GM19238 (cell line): ENCODE measurements around the gene PITPNC1.

Experiments used
- DNase-seq: peaks from one replicate; pipeline ENCODE4 v3.0.0; 2011; ENCODE audit warnings: low spot score; ENCODE audit not compliant: insufficient read length

PITPNC1 gene

DNA sequence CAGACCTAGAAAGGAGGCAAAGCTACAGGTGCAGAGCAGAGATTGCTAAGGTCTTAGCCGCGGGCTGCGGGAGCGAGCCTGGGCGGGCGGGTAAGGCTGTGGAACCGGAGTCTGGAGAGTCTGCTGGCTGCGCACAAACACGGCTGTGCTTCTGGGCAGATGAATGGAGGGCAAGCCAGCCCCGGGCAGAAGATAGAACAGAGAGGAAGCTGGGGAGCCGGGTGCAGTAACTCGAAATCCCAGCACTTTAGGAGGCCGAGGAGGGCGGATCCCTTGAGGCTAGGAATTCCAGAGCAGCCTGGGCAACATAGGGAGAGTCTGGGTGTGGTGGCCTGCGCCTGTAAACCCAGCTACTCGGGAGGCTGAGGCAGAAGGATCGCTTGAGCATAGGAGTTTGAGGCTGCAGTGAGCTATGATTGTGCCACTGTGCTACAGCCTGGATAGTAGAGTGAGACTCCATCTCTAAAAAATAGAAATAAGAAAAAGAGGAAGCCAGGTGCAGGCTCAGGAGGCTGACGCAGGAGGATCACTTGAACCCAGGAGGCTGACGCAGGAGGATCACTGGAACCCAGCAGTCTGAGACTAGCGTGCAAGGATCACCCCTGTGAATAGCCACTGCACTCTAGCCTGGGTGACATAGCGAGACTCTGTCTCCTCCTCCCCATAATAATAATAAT, 56.3 kb downstream of the PITPNC1 start:
- no peak for DNase-seq

- DNase-seq, result no peak
These were observed 57.0 kb downstream of the PITPNC1 start for GRCh38 chr17:67434061-67434525.

DNA sequence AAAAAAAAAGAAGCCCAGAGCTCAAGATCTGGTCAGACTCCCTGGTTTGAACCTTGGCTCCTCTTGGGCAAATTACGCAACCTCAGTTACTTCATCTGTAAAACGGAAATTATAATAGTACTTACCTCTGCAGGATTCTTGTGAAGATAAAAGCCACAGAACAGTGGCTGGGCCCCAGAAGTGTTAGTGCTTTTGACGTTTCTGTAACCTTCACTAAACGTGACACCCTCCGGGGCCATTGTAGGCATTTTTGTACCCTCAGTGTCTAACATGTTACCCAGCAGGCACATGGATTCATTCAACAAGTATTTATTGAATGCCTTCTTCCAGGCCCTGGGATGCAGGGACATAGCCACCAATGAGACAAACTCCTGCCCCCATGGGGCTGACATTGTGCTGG, 58.0 kb downstream of the PITPNC1 start:
- DNase-seq, result no peak

DNA sequence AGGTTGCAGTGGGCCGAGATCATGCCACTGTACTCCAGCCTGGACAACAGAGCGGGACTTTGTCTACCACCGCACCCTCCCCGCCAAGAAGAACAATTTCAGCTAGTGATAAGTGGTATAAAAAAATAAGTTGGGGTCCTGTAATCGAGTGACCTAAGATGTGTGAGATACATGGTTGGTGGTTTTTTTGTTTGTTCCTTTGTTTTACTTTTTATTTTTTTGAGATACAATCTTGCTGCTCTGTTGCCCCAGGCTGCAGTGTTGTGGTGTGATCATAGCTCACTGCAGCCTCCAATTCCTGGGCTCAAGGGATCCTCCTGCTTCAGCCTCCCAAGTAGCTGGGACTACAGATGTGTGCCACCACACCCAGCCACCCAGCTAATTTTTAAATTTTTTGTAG, 58.7 kb downstream of the PITPNC1 start:
- DNase-seq, result no peak

GRCh38 chr17:67436233-67436632, 59.2 kb downstream of the PITPNC1 start:
- DNase-seq, result no peak

GRCh38 chr17:67438667-67439066, 61.6 kb downstream of the PITPNC1 start:
- no peak for DNase-seq

- no peak for DNase-seq
These were observed 62.2 kb downstream of the PITPNC1 start for GRCh38 chr17:67439269-67439668.

DNA sequence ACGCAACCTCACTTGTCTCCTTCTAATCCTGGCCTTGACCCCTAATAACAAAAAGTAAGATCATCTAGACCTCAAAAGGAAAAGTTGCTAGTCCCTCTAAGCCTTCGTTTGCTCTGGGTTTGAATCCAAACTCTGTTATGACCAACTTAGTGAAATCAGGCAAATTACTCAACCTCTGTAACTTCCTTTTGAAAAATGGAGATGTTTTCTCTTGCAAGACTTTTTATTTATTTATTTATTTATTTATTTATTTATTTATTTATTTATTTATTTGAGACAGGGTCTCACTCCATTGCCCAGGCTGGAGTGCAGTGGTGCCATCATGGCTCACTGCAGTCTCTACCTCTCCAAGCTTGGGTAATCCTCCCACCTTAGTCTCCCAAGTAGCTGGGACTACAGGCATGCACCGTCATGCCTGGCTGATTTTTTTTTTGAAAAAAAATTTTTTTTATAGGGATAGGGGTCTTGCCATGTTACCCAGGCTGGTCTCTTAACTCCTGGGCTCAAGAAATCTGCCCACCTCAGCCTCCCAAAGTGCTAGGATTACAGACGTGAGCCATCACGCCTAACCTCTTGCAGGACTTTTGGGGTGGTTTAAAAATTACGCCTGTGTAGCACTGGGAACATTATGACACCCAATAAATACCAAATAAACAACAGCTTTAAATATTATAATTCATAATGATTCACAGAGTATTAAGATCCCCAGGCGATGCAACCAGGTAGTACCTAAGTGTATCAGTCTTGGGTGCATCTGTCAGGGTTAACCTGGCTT, 63.4 kb downstream of the PITPNC1 start:
- DNase-seq, result no peak

DNA sequence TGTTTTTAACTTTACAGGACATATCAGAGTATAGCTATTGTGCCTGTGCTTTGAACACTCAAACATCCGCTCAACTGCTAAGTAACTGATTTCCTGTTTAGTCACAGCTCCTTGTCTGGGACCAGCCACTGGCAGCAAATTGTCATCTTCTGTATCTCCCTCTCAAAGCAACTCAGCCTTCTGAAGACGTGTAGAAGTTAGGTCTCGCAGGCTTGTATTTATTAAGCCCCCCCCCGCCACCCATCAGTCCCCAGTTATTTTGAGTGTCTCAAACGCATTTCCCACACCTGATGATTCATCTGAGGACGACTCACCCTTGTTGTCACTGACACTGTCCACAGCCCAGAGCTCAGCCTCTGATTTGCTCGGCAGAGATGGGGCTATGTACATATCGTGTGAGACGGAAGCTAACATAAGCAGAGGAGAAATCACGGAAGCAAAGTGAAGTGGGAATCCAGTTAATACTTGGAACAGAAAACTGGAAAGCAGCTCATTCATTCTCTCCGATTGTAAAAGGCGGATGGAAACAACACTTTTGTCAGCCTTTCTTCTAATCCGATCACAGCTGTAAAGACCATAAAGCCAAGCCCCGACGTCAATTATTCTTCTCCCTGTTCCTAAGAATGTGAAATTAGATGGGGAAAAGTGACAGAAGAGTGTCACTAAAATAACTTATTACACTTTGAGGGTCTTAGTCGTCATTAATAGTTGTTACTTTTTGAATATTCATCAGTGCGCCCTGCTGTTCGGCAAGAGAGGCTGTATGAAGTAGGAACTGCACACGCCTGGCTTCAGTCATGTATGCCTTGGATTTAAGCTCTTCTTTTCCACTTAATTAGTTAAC, 64.2 kb downstream of the PITPNC1 start:
- DNase-seq, result no peak

DNA sequence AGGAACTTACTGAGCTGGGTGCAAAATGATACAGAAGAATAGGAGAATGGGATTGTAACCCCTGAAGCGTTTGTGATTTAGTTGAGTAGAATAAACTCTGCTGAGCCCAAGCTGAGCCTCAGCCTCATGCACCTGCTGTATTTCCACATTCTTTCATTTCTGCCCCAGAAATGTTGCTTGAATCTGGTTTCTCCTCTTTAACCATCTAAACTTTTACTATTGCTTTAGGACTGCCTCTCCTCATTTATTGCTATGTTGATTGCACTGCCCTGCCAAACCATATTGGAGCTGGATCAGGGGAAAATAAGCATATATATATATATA, 64.8 kb downstream of the PITPNC1 start:
- no peak for DNase-seq

GRCh38 chr17:67442787-67443624, 65.9 kb downstream of the PITPNC1 start:
- DNase-seq, result no peak

GRCh38 chr17:67443931-67444595, 67.0 kb downstream of the PITPNC1 start:
- DNase-seq, result no peak

DNA sequence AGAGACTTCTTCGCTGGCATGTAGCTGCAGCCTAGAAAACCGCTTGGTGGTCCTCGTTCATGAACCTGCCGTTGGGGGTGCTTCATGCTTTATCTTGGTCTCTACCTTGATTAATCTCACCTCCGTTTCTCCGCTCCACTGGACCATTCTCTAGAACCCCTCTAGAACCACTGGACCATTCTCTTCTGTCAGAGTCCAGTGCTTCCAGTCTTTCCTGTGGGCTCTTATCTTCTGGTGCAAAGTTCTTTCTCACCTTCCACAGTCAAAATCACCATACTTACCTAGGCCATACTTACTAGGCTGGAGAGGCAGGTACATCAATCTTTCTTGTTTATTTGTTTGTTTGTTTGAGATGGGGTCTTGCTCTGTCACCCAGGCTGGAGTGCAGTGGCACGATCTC, 71.4 kb downstream of the PITPNC1 start:
- no peak for DNase-seq

- DNase-seq, result no peak
These were observed 72.0 kb downstream of the PITPNC1 start for GRCh38 chr17:67449065-67449464.

DNA sequence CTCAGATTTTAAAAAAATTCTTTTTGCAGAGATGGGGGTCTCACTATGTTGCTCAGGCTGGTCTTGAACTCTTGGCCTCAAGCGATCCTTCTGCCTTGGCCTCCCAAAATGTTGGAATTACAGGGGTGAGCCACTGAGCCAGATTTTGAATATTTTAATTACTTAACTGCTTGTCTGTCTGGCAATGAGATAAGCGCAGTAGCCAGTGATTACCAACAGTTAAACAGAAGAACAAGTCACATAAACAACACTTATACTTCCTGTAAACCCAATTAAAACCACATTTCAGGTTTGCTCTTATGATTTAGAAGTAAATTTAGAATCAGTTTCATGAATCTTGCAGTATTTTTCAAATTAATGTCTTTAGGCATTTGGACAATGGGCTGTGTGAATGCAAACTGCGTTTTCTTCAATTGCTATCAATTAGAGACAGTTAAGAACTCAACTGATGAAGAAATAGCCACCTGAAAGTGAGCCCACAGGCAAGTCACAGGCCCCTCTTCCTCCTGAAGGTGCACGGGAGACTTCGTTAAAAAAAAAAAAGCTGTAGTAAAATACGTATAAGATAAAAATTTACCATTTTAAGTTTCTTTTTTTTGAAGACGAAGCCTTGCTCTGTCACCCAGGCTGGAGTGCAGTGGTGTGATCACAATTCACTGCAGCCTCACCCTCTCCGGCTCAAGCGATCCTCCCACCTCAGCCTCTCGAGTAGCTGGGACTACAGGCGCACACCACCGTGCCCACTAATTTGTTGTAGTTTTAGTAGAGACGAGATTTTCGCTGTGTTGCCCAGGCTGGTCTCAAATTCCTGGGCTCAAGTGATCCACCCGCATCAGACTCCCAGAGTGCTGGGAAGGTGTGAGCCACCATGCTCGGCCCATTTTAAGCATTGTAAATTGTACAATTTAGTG, 73.0 kb downstream of the PITPNC1 start:
- no peak for DNase-seq

DNA sequence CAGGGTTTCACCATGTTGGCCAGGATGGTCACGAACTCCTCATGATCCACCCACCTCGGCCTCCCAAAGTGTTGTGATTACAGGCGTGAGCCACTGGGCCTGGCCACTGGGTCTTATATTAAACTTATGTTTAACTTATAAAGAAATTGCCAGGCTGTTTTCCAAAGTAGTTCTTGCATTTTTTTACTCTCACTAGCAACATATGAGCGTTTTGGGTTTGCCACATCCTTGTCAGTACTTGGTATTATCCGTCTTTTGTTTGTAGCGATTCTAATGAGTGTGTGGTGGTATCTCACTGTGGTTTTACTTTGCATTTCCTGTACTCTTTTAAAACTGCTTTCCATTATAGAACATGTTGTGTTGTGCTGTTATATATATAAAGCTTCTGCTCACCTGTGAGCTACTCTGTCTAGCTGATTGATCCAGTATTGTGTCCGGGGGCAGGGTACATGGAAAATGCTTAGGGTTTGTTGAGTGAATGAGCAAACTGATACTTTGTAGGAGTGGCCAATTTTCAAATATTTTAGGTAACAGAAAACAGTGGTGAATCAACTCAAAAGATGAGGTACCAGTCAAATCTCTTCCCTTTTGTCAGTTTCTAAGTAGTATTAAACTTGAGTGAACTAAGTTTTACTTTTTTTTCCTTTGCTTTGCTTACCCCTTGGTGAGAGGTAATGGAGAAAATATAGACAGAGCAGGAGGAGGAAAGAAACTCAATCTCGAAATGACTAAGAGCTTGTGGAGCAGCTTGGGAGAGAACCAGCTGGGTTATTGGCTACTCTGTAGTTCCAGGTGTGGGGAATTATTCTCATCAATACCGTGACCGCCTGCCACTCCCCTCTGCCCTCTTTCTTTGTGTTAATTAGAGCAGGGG, 75.8 kb downstream of the PITPNC1 start:
- DNase-seq, result no peak

DNA sequence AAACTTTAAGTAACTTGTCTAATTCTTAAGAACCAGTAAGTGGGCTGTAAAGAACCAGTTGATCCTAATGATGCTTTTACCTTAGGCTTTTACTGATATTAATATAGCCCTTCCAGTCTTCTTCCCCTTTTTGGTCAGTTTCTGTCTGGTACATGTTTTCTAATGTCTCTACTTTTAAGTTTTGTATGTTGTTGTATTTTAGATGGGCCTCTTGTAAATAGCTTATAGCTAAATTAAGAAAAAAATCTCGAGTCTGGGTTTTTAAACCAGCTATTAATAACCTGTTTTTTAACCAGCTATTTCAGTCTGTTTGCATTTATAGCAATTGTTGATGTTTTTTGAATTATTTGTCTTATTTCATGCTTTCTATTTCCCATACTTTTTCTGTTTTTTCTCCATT, 79.0 kb downstream of the PITPNC1 start:
- no peak for DNase-seq

GRCh38 chr17:67456889-67457288, 79.8 kb downstream of the PITPNC1 start:
- DNase-seq, result no peak

DNA sequence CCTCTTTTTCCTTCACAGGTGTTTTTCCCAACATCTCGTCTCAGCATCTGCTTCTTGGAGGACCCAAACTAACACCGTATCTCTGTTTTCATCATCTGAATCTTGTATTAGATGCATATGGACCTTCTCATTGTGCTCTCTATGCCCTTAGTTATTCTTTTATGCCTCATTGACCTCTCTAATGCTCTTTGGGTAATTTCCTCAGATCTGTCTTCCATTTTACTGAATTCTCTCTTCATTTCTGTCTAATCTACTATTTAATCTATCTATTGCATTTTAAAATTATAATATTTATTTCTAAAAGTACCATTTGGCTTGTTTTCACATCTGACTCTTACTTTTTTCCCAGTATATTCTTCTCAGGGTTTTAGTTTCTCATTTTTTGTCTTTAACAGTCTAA, 81.1 kb downstream of the PITPNC1 start:
- no peak for DNase-seq
